Ovary (tissue), 9 donors: Measurements from ENCODE around the gene NAA80. TPM values are rescaled to one million over a fixed set of nuclear protein-coding genes. Genes with fewer than 3 reads are reported as not detected.

Experiments used
- DNase-seq, 5 donors: peaks; one replicate each; pipeline ENCODE4 v3.0.0-alpha.2; 2019 to 2020
- H3K27ac ChIP-seq, 2 donors: fragments of 200-600 bp; one replicate each; pipeline versions ENCODE4 v1.5.1 to v1.8.0; 2019 to 2022
- H3K27me3 ChIP-seq: fragments of 200-600 bp; one replicate; pipeline ENCODE4 v1.8.0; 2022
- H3K36me3 ChIP-seq: fragments of 200-600 bp; sonication (generic); one replicate; pipeline ENCODE4 v1.5.1; 2019
- H3K4me1 ChIP-seq: one replicate; pipeline ENCODE4 v1.8.1; 2013; ENCODE audit warnings: mild to moderate bottlenecking, moderate library complexity; ENCODE audit not compliant: insufficient read depth
- H3K4me3 ChIP-seq: fragments of 200-600 bp; sonication (generic); one replicate; pipeline ENCODE4 v1.5.1; 2017
- H3K9me3 ChIP-seq, 2 donors: fragments of 200-600 bp in 1 of 2; sonication (generic) in 1 of 2; one replicate each; pipeline versions ENCODE4 v1.5.1 to v1.8.1; 2013 to 2019; ENCODE audit warnings: mild to moderate bottlenecking in 1 of 2, moderate library complexity in 1 of 2
- CTCF ChIP-seq, 3 donors: fragments of 450-650 bp in 2 of 3; fragments of 200-600 bp in 1 of 3; IDR thresholded peaks; one replicate each; pipeline versions ENCODE4 v1.5.1 to v1.8.0; 2016 to 2022; ENCODE audit warnings: antibody characterized with exemption in 3 of 3, mild to moderate bottlenecking in 1 of 3
- EP300 ChIP-seq: sonication (generic); formaldehyde crosslinking; IDR thresholded peaks from one replicate; pipeline ENCODE4 v1.6.1; 2017; ENCODE audit warnings: antibody characterized with exemption
- POLR2A ChIP-seq: fragments of 450-650 bp; IDR thresholded peaks from one replicate; pipeline ENCODE4 v1.6.1; 2017; ENCODE audit warnings: antibody characterized with exemption, mild to moderate bottlenecking, moderate library complexity
- WGBS, 3 donors: extraction: QIAGEN DNeasy Blood & Tissue Kit in 1 of 3; methylation state at CpG; one replicate each; pipeline versions ENCODE4 v1.1.5 to v1.1.7; 2013 to 2017; 5-methylcytosine and 5-hydroxymethylcytosine counted together
- intact Hi-C, 4 donors: fragments of 100-400 bp; cut with DNase I; formaldehyde crosslinking; loops; one replicate each; pipeline versions ENCODE4 v1.11.0 to v1.15.1; 2022 to 2023
- polyA plus RNA-seq, 2 donors: library from polyadenylated mRNA; stranded (reverse); fragments of 200-250 nt in 1 of 2; fragments of 350-450 nt in 1 of 2; fragmentation: Illumina TruSeq in 1 of 2; extraction: RNeasy Lipid Tissue Mini Kit (QIAGEN cat#74804) in 1 of 2; gene quantifications; one replicate each; pipeline ENCODE4 v1.2.3, GENCODE V29; 2013 to 2014
- total RNA-seq, 7 donors: library from RNA; depleted of rRNA in 2 of 7; stranded (reverse); fragments of >200 nt in 2 of 7; fragmentation: NEBNext Ultra II Directional in 3 of 7; extraction: Animal tissue kit (Norgen Biotek cat#: 25700) in 3 of 7; gene quantifications; one replicate each; pipeline versions ENCODE4 v1.1.0 to v1.2.4, GENCODE V29; 2016 to 2023
- donor health status: DM: no; HTN: no; CAD: no; lungs with moderate emphysema.
- donor health status: DM: no; HTN: no; CAD: no.
- donor health status: Bipolar disorder and iron deficiency.
- donor health status: DM: yes; HTN: yes; CAD: no.
- donor health status: DM: no; HTN: no; CAD: no.
- donor health status: DM: yes; HTN: yes; CAD: no.

Gene NAA80
- total and polyA plus RNA-seq, 9 donors = 2.6 to 15.7 (median 11.5) TPM

- Histone ChIP-seq H3K9me3 (no peaks in the 10 kb centered on the region), H3K27me3 (no peaks in the 10 kb centered on the region), H3K4me3 (no peak overlapping the region), H3K36me3 (no peaks in the 10 kb centered on the region), H3K27ac (peak overlapping the region; percentile 71 to 95), H3K4me1 (peaks cover 26% of the 10 kb centered on the region)
- WGBS, 3 donors = 33 to 40% (median 34%) methylated on average over 4 of the region's 4 CpGs
- intact Hi-C loops = loop anchor here in 1 of 4 donors (10.0 kb wide), 1 partner anchor 58 kb away; the partner anchor contains the start of gene SEMA3B
- DNase-seq = peak in 1 of 5 donors; percentile 58
- TF ChIP-seq EP300 (no peak), POLR2A (no peak), CTCF (IDR thresholded peaks at IDR 0.05) (no peak)
These were observed 23.9 kb upstream of the NAA80 start for GRCh38 chr3:50323092-50323600.

- Histone ChIP-seq H3K9me3 (no peaks in the 10 kb centered on the region), H3K4me1 (peaks cover 26% of the 10 kb centered on the region), H3K27ac (peak within 1 kb of the TSS; percentile 71 to 95), H3K4me3 (peak within 1 kb of the TSS; percentile 65), H3K27me3 (no peaks in the 10 kb centered on the region), H3K36me3 (no peaks in the 10 kb centered on the region)
- DNase-seq = peak; percentile 84 to 92 (median 89)
- no peak for TF ChIP-seq POLR2A
- TF ChIP-seq CTCF (IDR thresholded peaks at IDR 0.05) = no peak
- no peak for TF ChIP-seq EP300
- 6 to 13% (median 8%) methylated on average over 26 to 31 of the region's 31 CpGs for WGBS, 3 donors
- intact Hi-C loops = loop anchor here in 1 of 4 donors (10.0 kb wide), 1 partner anchor 58 kb away; the partner anchor contains the start of gene SEMA3B
These were observed 23.3 kb upstream of the NAA80 start, which contains the start of gene HYAL2 for GRCh38 chr3:50322386-50323091. Gene HYAL2 (minus strand): TSS chr3:50322745. CDS start chr3:50320489, 2,256 bp downstream.

- Histone ChIP-seq H3K27me3 (no peaks in the 10 kb centered on the region), H3K9me3 (no peaks in the 10 kb centered on the region), H3K4me3 (peak overlapping the region; percentile 65), H3K27ac (peak overlapping the region; percentile 71 to 95), H3K4me1 (peaks cover 22% of the 10 kb centered on the region), H3K36me3 (no peaks in the 10 kb centered on the region)
- DNase-seq = no peak
- 2 to 6% (median 2%) methylated on average over 13 to 14 of the region's 14 CpGs for WGBS, 3 donors
- intact Hi-C loops = loop anchor here in 1 of 4 donors (10.0 kb wide), 1 partner anchor 57 kb away; the partner anchor contains the start of gene SEMA3B
- TF ChIP-seq POLR2A (peak; percentile 42), EP300 (no peak), CTCF (IDR thresholded peaks at IDR 0.05) (no peak)
These were observed 22.8 kb upstream of the NAA80 start for GRCh38 chr3:50322115-50322385.

GRCh38 chr3:50321336-50322114 lies 22.3 kb upstream of the NAA80 start:
- H3K27ac ChIP-seq = peak overlapping the region; percentile 71 to 95
- H3K36me3 ChIP-seq = no peaks in the 10 kb centered on the region
- DNase-seq = peak; percentile 90 to 93 (median 90)
- no peaks in the 10 kb centered on the region for H3K9me3 ChIP-seq
- H3K4me1 ChIP-seq = peaks cover 22% of the 10 kb centered on the region
- 0 to 2% (median 1%) methylated on average over 30 to 59 of the region's 59 CpGs for WGBS, 3 donors
- TF ChIP-seq EP300 = no peak
- TF ChIP-seq CTCF (IDR thresholded peaks at IDR 0.05) = peak; percentile 46 to 61 (median 46)
- TF ChIP-seq POLR2A = peak; percentile 65
- no peaks in the 10 kb centered on the region for H3K27me3 ChIP-seq
- intact Hi-C loops = loop anchor here in 2 of 4 donors (2.0 to 10.0 kb wide), 2 partner anchors 19 to 57 kb away; partner anchors contain the start of genes HYAL1 (in 1 of the 2) and SEMA3B (in 1 of the 2)
- peak overlapping the region; percentile 65 for H3K4me3 ChIP-seq
